Measurements from ENCODE around the gene NEK7.

DNA sequence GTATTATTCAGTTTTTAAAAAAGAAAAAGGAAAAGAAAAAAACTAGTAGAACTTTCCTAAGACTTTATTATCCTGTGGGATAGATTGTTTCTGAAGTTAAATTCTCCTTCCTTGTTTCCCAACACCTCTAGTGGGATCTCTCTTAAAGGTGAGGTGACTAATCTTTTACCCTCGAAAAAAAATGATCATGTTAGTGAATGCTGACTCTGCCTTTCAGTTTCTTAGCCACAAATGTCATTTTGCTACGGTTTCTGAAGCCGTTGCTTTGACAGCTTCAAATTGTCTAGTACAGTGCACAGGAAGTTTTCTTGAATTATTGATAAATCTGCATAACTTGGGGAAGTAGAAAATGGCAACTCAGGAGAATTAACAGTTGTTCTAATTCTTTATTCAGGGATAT is 13.0 kb upstream of the NEK7 start:
- TF ChIP-seq, protein P1, sequence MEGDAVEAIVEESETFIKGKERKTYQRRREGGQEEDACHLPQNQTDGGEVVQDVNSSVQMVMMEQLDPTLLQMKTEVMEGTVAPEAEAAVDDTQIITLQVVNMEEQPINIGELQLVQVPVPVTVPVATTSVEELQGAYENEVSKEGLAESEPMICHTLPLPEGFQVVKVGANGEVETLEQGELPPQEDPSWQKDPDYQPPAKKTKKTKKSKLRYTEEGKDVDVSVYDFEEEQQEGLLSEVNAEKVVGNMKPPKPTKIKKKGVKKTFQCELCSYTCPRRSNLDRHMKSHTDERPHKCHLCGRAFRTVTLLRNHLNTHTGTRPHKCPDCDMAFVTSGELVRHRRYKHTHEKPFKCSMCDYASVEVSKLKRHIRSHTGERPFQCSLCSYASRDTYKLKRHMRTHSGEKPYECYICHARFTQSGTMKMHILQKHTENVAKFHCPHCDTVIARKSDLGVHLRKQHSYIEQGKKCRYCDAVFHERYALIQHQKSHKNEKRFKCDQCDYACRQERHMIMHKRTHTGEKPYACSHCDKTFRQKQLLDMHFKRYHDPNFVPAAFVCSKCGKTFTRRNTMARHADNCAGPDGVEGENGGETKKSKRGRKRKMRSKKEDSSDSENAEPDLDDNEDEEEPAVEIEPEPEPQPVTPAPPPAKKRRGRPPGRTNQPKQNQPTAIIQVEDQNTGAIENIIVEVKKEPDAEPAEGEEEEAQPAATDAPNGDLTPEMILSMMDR (conservative IDR thresholded peaks at IDR 0.05; ENCODE audit: low read length) = no peak
- TF ChIP-seq EZH2phosphoT487 (IDR thresholded peaks at IDR 0.05; ENCODE audit: borderline replicate concordance, low read depth, low read length) = no peak

Data from OCI-LY7 (cell line).